Amygdala (tissue), 56 donors: ENCODE measurements around the gene C9orf85.
A peak's percentile ranks its signal among the peaks of the same experiment; 100 is the strongest.
"Not testable (repeated sequence)": the region's sequence is repeated elsewhere in the genome, so short reads cannot be mapped to it uniquely, and the experiment has no call there.

ENCODE experiments used
- DNase-seq, 56 donors: peaks; one replicate each; lab custom pipeline; 2025; lab: John Stamatoyannopoulos, UW

The C9orf85 gene, protein sequence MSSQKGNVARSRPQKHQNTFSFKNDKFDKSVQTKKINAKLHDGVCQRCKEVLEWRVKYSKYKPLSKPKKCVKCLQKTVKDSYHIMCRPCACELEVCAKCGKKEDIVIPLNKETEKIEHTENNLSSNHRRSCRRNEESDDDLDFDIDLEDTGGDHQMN

DNA sequence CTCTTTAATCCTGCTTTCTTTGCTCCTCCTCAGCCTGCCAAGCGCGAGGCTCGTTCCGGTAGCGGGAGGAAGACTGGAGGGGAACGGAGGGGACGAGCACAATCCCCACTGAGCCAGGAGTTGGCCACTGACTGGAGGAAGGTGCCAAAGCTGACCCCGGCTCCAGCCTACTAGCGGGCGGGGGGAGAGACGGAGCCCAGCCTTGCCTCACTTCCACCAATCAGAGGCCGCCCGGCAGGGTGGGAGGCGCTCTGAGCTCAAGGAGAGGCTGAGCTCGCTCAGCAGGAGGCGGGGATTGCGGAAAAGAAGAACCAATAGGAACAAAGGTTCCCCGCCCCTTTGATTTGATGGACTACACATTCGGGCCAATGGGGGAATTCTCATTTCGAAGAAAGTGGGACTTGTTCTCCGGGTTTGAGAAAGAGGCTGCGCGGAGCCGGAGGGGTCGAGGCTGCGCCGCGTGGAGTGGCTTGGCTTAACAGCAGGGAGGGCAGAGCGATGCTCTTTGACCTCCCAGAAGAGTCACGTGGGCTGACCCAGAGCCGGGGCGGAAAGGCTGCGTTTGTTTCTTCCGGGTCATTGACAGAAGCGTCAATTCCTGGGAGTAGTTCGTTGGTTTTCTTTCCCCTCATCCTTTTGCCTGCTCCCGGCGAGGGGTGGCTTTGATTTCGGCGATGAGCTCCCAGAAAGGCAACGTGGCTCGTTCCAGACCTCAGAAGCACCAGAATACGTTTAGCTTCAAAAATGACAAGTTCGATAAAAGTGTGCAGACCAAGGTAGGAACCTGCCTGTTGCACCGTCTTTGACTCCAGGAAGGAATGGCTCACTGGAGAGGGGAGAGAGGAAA lies at the start of gene C9orf85, which contains the start of gene ABHD17B:
Gene C9orf85 (plus strand): TSS at position 579 of the 847 bp plus-strand sequence. CDS start 96 bp downstream, at position 675.
Gene ABHD17B (minus strand): TSS at position 133 of the 847 bp plus-strand sequence. CDS start 36,113 bp downstream, outside the sequence.
- DNase-seq = peak; percentile 75 to 100 (median 99)

- no peak for DNase-seq
Measured at GRCh38 chr9:71863631-71864030, 47.8 kb upstream of the C9orf85 start.

DNA sequence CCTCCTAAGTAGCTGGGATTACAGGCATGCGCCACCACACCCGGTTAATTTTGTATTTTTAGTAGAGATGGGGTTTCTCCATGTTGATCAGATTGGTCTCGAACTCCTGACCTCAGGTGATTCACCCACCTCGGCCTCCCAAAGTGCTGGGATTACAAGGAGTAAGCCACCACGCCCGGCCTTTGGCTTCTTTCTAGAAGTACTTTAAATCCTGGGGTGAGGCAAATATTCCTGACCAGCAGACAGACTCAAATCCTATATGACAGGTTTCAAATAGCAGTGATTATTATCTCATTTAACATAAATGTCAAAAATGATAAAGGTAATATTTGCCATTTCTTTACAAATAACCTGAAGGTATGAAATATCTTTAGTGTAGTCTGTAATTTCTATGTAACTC lies 36.1 kb upstream of the C9orf85 start:
- DNase-seq = no peak

DNA sequence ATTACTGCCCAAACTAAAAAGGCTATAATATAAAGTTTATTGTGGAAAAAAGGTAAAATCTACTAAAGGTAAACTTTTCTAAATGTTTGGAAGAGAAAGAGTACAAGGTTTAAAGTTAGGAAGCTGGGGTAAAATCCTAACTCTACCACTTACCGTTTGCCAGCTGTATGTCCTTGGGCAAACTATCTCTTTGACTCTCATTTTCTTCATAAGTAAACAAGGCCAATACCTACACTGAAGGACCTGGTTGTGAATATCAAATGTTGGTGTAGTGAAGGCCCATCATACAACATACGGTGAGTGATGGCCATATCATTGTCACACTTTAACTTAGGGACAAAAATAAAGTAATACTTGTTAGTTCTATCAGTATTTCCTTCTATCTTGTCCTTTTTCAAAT lies 35.3 kb upstream of the C9orf85 start:
- DNase-seq = no peak

GRCh38 chr9:71876829-71877228 lies 34.6 kb upstream of the C9orf85 start:
- no peak for DNase-seq

DNA sequence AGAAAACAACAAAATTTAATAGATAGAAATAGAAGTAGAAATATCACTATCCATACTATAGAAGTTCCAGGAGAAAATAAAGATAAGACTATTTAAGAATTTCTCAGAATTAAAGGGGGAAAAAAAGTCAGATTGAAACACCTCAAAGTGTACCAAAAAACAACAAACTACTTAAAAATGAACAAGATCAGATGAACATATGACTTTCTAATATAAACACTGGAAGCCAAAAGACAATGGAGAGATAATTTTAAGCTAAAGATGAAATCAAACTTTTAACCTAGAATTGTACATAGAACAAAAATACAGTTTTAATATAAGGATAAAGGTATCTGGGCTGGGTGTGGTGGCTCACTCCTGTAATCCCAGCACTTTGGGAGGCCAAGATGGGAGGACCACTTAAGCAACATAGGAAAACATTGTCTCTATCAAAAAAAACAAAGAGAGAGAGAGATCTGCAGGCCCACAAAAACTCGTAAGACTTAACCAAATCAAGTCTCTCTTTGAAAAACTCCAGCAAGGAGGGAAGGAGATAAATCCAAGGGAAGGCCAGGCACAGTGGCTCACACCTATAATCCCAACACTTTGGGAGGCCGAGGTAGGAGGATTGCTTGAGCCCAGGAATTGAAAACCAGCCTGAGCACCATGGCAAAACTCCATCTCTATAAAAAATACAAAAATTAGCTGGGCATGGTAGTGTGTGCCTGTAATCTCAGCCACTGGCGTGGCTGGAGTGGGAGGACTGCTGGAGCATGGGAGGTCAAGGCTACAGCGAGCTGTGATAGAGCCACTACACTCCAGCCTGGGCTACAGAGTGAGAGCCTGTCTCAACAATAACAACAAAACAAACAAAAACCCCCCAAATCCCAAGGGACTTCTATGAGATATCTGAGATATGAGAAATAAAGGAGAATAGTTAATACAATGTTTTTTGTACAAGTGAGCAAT lies 32.8 kb upstream of the C9orf85 start:
- no peak for DNase-seq

GRCh38 chr9:71879644-71880174 lies 31.7 kb upstream of the C9orf85 start:
- no peak for DNase-seq

DNA sequence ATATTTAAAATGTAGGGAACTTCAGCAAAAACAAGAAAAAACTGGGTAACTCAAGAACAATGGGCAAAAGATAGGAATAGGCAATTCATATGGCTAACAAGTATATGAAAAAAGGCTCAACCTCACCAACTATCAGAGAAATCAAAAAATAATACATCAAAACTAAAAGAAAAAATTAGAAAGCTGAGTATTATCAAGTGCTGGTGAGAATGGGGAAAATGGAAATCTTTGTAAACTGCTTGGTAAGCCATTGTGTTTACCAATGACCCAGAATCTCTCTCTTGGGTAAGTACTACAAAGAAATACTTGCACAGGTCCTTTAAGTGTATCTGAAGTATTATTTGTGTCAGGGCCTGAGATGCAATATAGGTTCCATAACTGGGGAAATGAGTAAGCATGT lies 27.4 kb upstream of the C9orf85 start:
- DNase-seq = no peak

- DNase-seq = no peak
Measured at GRCh38 chr9:71885467-71885866, 26.0 kb upstream of the C9orf85 start.

DNA sequence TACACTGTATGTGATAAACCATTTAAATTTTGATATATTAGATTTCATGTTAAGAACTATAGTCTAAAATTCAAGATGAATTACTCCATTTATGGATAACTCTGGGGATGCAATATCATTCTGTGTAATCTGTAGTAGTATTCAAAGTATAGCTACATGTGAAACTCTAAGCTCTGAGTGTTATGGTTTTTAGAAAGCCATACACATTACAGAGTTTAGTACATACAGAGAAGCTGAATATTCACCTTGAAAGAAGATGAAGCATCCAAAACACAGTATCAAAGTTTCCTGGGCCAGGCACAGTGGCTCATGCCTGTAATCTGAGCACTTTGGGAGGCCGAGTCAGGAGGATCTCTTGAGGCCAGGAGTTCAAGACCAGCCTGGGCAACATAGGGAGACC lies 25.4 kb upstream of the C9orf85 start:
- DNase-seq = no peak

DNA sequence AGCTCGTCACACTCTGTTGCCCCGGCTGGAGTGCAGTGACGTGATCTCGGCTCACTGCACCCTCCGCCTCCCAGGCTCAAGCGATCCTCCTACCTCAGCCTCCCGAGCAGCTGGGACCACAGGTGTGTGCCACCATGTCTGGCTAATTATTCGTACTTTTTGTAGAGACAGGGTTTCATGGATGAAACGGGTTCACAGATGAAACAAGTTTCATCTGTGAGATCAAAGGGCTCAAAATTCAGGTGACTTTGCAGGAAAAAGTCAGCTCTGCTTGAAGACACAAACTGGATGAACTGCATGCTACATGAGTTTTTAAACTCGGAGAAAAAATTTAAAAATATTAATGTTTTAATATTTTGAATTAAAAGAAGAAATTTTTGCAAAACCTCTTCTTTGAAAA lies 24.9 kb upstream of the C9orf85 start:
- DNase-seq = no peak

DNA sequence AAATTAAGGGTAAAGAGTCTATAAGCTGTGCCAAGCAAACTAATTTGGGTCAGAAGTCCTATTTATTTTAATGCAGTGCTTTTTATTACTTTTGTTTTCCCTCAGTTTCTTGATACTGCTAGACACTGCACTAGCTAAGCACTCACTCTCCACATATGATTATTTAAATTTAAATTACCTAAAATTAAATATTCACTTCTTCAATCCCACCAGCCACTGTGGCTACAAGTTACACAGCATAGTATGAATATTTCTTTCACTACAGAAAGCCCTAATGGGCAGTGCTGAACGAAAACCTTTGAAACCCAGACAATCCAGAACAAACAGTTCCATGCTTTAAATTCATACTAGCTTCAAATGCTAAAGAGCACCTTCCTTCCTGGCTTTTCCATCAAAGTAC lies 24.1 kb upstream of the C9orf85 start:
- DNase-seq = no peak

- DNase-seq = no peak
Measured at GRCh38 chr9:71890042-71890679, 21.3 kb upstream of the C9orf85 start.

DNA sequence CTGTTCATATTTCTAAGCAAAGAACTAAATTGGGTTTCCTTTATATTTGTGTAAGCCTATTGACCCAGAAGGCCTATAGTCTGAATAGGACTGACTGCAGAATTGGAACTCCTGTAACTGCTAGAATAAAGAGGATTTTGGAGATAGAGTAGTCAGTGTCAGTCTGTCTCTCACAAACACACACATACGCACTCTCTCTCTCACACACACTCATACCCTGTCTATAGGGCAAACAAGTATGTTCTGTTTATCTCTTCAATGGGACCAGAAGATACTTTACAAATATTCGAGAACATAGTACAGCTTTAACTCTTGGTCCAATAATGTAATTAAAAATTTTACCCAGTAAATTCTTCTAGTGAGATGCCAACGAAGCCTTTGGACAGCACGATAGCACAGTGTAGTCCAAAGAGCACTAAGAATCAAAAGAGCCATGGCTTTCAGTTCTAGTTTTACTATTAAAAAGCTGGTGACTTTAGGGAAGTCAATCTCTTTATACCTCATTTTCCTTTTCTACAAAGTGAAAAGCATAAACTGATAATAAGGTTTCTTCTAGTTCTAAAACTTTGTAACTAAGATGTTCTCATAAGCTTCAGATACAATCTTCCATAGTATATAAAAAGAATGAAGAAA lies 19.8 kb upstream of the C9orf85 start:
- no peak for DNase-seq

GRCh38 chr9:71895117-71895516 lies 16.3 kb upstream of the C9orf85 start:
- no peak for DNase-seq

- no peak for DNase-seq
Measured at GRCh38 chr9:71895955-71896354, 15.5 kb upstream of the C9orf85 start.

GRCh38 chr9:71896761-71897160 lies 14.7 kb upstream of the C9orf85 start:
- DNase-seq = no peak

- DNase-seq = no peak
Measured at GRCh38 chr9:71897577-71897976, 13.9 kb upstream of the C9orf85 start.

- DNase-seq = not testable (repeated sequence)
Measured at GRCh38 chr9:71898756-71899155, 12.7 kb upstream of the C9orf85 start.
